ENCODE data around the gene MEI1.

DNA sequence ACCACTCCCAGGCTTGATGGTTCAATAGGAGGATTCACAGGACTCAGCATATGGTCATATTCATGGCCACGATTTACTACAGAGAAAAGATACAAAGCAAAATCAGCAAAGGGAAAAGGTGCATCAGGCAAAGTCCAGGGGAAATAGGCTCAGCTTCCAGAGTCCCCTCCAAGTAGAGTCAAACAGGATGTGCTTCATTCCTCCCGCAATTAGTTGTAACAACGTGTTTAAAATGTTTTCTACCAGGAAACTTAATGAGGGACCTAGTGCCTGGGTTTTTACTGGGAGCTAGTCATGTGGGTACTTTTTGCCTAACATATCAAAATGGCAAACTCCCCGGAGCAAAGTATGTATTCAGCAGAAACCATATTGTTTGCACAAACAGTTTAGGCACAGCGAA is 118.7 kb downstream of the MEI1 start:
- TF ChIP-seq CTCF (IDR thresholded peaks at IDR 0.05; ENCODE audit: insufficient read depth, low read depth, low read length) (no peak), EZH2 (IDR thresholded peaks at IDR 0.05; ENCODE audit: insufficient read depth, low read length) (no peak)
